SK-N-SH treated with all-trans-retinoic acid at 6 μM for 48 hours (cell line): ENCODE data around the gene CDON.

Experiments
- BACH2 ChIP-seq: fragments of 250-450 bp; sonication (Bioruptor Pico); IDR thresholded peaks from 2 replicates; pipeline ENCODE4 v1.9.0; 2021; ENCODE audit warnings: mild to moderate bottlenecking, borderline replicate concordance
- CSDC2 ChIP-seq: fragments of 250-450 bp; sonication (Bioruptor Pico); IDR thresholded peaks from 2 replicates; pipeline ENCODE4 v1.5.0; 2020; ENCODE audit warnings: mild to moderate bottlenecking, moderate library complexity
- PATZ1 ChIP-seq: fragments of 250-450 bp; sonication (Bioruptor Pico); IDR thresholded peaks from 2 replicates; pipeline ENCODE4 v1.8.0; 2020; ENCODE audit warnings: mild to moderate bottlenecking, moderate library complexity, borderline replicate concordance
- PPARA ChIP-seq: fragments of 250-450 bp; sonication (Bioruptor Pico); IDR thresholded peaks from 2 replicates; pipeline ENCODE4 v1.5.0; 2020; ENCODE audit warnings: mild to moderate bottlenecking, borderline replicate concordance
- RARB ChIP-seq: fragments of 250-450 bp; sonication (Bioruptor Pico); IDR thresholded peaks from 2 replicates; pipeline ENCODE4 v1.8.0; 2021; ENCODE audit warnings: mild to moderate bottlenecking, moderate library complexity
- SNAI2 ChIP-seq: fragments of 250-450 bp; sonication (Bioruptor Pico); IDR thresholded peaks from 2 replicates; pipeline ENCODE4 v1.5.0; 2020; ENCODE audit warnings: mild to moderate bottlenecking, moderate library complexity
- TCF4 ChIP-seq: fragments of 250-450 bp; sonication (Bioruptor Pico); IDR thresholded peaks from 2 replicates; pipeline ENCODE4 v1.8.0; 2021; ENCODE audit warnings: mild to moderate bottlenecking, moderate library complexity, borderline replicate concordance
- TOX ChIP-seq: fragments of 250-450 bp; sonication (Bioruptor Pico); IDR thresholded peaks from 2 replicates; pipeline ENCODE4 v1.8.0; 2021; ENCODE audit warnings: mild to moderate bottlenecking, moderate library complexity, borderline replicate concordance
- TSHZ2 ChIP-seq: fragments of 250-450 bp; sonication (Bioruptor Pico); IDR thresholded peaks from 2 replicates; pipeline ENCODE4 v1.5.0; 2020; ENCODE audit warnings: mild to moderate bottlenecking, moderate library complexity
- ZC3H10 ChIP-seq: fragments of 250-450 bp; sonication (Bioruptor Pico); IDR thresholded peaks from 2 replicates; pipeline ENCODE4 v1.5.1; 2021; ENCODE audit warnings: mild to moderate bottlenecking, moderate library complexity
- ZFP3 ChIP-seq: fragments of 250-450 bp; sonication (Bioruptor Pico); IDR thresholded peaks from 2 replicates; pipeline ENCODE4 v1.5.0; 2020; ENCODE audit warnings: mild to moderate bottlenecking, moderate library complexity
- ZFP30 ChIP-seq: fragments of 450-650 bp; formaldehyde crosslinking; IDR thresholded peaks from 2 replicates; pipeline ENCODE4 v1.5.0; 2022; ENCODE audit warnings: mild to moderate bottlenecking, moderate library complexity
- ZNF8 ChIP-seq: fragments of 450-650 bp; formaldehyde crosslinking; IDR thresholded peaks from 2 replicates; pipeline ENCODE4 v1.5.0; 2020; ENCODE audit warnings: mild to moderate bottlenecking, moderate library complexity
- TF ChIP-seq, protein P1 (sequence below): fragments of 250-450 bp; sonication (Bioruptor Pico); IDR thresholded peaks from 2 replicates; pipeline ENCODE4 v1.8.0; 2021; ENCODE audit warnings: low read depth, mild to moderate bottlenecking, moderate library complexity, borderline replicate concordance

- TF ChIP-seq BACH2 (CRISPR knock-in tag) = no peak
- no peak for TF ChIP-seq SNAI2
- TF ChIP-seq PATZ1 (CRISPR knock-in tag) = no peak
- TF ChIP-seq, protein P1, sequence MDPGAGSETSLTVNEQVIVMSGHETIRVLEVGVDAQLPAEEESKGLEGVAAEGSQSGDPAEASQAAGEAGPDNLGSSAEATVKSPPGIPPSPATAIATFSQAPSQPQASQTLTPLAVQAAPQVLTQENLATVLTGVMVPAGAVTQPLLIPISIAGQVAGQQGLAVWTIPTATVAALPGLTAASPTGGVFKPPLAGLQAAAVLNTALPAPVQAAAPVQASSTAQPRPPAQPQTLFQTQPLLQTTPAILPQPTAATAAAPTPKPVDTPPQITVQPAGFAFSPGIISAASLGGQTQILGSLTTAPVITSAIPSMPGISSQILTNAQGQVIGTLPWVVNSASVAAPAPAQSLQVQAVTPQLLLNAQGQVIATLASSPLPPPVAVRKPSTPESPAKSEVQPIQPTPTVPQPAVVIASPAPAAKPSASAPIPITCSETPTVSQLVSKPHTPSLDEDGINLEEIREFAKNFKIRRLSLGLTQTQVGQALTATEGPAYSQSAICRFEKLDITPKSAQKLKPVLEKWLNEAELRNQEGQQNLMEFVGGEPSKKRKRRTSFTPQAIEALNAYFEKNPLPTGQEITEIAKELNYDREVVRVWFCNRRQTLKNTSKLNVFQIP (CRISPR knock-in tag) = no peak
- TF ChIP-seq ZFP3 (CRISPR knock-in tag) = no peak
- no peak for TF ChIP-seq PPARA
- no peak for TF ChIP-seq TCF4 (CRISPR knock-in tag)
- TF ChIP-seq TSHZ2 (CRISPR knock-in tag) = no peak
- TF ChIP-seq ZNF8 = no peak
- TF ChIP-seq TOX (CRISPR knock-in tag) = no peak
- no peak for TF ChIP-seq RARB (CRISPR knock-in tag)
- TF ChIP-seq ZC3H10 = no peak
- no peak for TF ChIP-seq ZFP30 (CRISPR knock-in tag)
- no peak for TF ChIP-seq CSDC2
Observed at GRCh38 chr11:126035718-126036117, 26.9 kb downstream of the CDON start.
